HG02610 (cell line): Measurements from ENCODE around the gene MISP3.

Source experiments
- ATAC-seq: cut with Tn5 transposase; IDR thresholded peaks from one replicate; pipeline ENCODE4 v1.9.1; 2021; ENCODE audit warnings: mild to moderate bottlenecking, moderate library complexity; ENCODE audit not compliant: unreplicated experiment

Gene MISP3

DNA sequence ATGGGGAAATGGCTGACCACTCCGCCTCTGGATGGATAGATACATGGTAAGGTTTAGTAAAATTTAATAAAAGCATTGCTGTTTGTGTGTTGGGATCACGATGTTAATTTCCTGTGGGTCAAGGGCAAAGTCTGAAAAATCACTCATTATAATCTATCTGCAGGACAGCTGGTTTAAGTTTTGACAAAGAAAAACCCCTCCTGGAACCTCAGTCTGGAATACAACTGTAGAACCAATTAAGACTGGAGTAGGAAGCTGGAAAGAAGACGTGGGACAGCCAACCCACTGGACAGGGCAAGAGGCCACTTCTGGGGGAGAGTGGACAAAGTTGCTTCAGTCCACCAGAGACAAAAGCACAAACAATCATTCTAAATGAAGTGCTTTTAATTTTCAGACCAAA, 46.6 kb downstream of the MISP3 start:
- no peak for ATAC-seq

GRCh38 chr19:14119644-14120496, 47.3 kb downstream of the MISP3 start:
- no peak for ATAC-seq

- no peak for ATAC-seq
These were observed 47.9 kb downstream of the MISP3 start for GRCh38 chr19:14120497-14120780.

GRCh38 chr19:14122924-14123323, 50.3 kb downstream of the MISP3 start:
- no peak for ATAC-seq
